Measurements from ENCODE around the gene SRL.

SRL gene

GRCh38 chr16:4207229-4207628, 34.7 kb downstream of the SRL start:
- TF ChIP-seq BHLHE40 (IDR thresholded peaks at IDR 0.05; ENCODE audit: borderline replicate concordance) (no peak), ZNF384 (IDR thresholded peaks at IDR 0.05) (no peak), FOXK2 (IDR thresholded peaks at IDR 0.05) (no peak), L3MBTL2 (conservative IDR thresholded peaks at IDR 0.05) (no peak), LEF1 (IDR thresholded peaks at IDR 0.05; ENCODE audit: borderline replicate concordance) (no peak), CTBP1 (IDR thresholded peaks at IDR 0.05; ENCODE audit: borderline replicate concordance) (no peak), FOXA1 (IDR thresholded peaks at IDR 0.05) (no peak), NFRKB (IDR thresholded peaks at IDR 0.05) (no peak), ARNT (IDR thresholded peaks at IDR 0.05) (no peak), ELF4 (IDR thresholded peaks at IDR 0.05) (no peak), SP1 (IDR thresholded peaks at IDR 0.05) (no peak), HDGF (IDR thresholded peaks at IDR 0.05; ENCODE audit: borderline replicate concordance) (no peak), TARDBP (IDR thresholded peaks at IDR 0.05) (no peak)
- TF ChIP-seq, protein P1, sequence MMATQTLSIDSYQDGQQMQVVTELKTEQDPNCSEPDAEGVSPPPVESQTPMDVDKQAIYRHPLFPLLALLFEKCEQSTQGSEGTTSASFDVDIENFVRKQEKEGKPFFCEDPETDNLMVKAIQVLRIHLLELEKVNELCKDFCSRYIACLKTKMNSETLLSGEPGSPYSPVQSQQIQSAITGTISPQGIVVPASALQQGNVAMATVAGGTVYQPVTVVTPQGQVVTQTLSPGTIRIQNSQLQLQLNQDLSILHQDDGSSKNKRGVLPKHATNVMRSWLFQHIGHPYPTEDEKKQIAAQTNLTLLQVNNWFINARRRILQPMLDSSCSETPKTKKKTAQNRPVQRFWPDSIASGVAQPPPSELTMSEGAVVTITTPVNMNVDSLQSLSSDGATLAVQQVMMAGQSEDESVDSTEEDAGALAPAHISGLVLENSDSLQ (IDR thresholded peaks at IDR 0.05): no peak
- ChIA-PET POLR2A (no interaction called here), CTCF (no interaction called here)
- DNase-seq (ENCODE audit: extremely low spot score): no peak

DNA sequence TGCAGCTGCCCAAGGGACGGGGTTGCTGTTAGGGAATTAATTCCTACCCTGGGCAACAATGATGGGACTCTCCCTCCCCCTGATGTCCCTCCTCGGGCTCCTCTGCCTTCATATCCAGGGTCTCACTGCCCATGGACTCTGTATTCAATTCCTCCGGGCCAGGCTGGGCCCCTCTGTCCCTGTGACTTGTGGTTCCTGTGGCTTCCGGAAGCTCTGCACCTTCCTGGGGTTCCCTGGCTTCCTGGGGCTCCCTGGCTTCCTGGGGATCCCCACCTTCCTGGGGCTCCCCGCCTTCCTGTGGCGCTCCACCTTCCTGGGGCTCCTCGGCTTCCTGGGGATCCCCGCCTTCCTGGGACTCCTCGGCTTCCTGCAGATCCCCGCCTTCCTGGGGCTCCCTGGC, 35.2 kb downstream of the SRL start:
- CTCF ChIA-PET: no interaction called here

DNA sequence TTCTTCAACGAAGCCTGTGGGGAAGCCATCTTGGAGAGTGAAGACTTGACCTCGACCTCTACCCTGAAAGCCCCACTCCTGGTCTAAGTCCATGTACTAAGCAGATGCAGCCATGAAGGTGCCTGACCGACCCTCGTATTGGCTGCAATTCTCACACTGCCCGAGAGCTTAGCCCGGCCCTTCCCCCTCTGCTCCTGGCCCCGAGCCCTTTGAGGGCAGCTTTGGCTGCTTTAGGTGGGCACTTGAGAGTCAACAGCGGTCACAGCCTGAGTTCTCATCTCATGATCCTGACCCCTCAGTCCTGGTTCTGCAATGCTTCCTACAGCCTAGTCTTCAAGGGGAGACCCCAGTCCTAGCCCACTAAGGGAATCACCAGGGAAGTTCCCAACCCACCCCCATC, 35.9 kb downstream of the SRL start:
- ChIA-PET POLR2A (interaction anchor here (0.5 to 0.7 kb wide), 2 partner anchors 22 to 110 kb away, joined by 3 read pairs; no protein-coding TSS in a partner anchor), CTCF (interaction anchor here (0.7 kb wide), 1 partner anchor 12 kb away, joined by 5 read pairs; no protein-coding TSS in a partner anchor)
- no peak for DNase-seq (ENCODE audit: extremely low spot score)
- no peak for TF ChIP-seq BHLHE40 (IDR thresholded peaks at IDR 0.05; ENCODE audit: borderline replicate concordance)
- TF ChIP-seq FOXA1 (IDR thresholded peaks at IDR 0.05): no peak
- no peak for TF ChIP-seq NFRKB (IDR thresholded peaks at IDR 0.05)

More for the DNA sequence above, 35.2 kb downstream of the SRL start:
- DNase-seq (ENCODE audit: extremely low spot score): no peak
- TF ChIP-seq L3MBTL2 (conservative IDR thresholded peaks at IDR 0.05) (no peak), FOXA1 (IDR thresholded peaks at IDR 0.05) (no peak), FOXM1 (IDR thresholded peaks at IDR 0.05; ENCODE audit: borderline replicate concordance) (no peak), SP1 (IDR thresholded peaks at IDR 0.05) (no peak), CTBP1 (IDR thresholded peaks at IDR 0.05; ENCODE audit: borderline replicate concordance) (no peak), TARDBP (IDR thresholded peaks at IDR 0.05) (no peak), ELF4 (IDR thresholded peaks at IDR 0.05) (no peak), BHLHE40 (IDR thresholded peaks at IDR 0.05; ENCODE audit: borderline replicate concordance) (no peak), NFRKB (IDR thresholded peaks at IDR 0.05) (no peak), ARNT (IDR thresholded peaks at IDR 0.05) (no peak), ZNF384 (IDR thresholded peaks at IDR 0.05) (no peak), FOXK2 (IDR thresholded peaks at IDR 0.05) (no peak), SUZ12 (IDR thresholded peaks at IDR 0.05) (no peak), HDGF (IDR thresholded peaks at IDR 0.05; ENCODE audit: borderline replicate concordance) (no peak), LEF1 (IDR thresholded peaks at IDR 0.05; ENCODE audit: borderline replicate concordance) (no peak)
- TF ChIP-seq, protein P1 (IDR thresholded peaks at IDR 0.05): no peak
- POLR2A ChIA-PET: interaction anchor here (0.5 kb wide), 1 partner anchor 23 kb away, joined by 3 read pairs; no protein-coding TSS in a partner anchor

DNA sequence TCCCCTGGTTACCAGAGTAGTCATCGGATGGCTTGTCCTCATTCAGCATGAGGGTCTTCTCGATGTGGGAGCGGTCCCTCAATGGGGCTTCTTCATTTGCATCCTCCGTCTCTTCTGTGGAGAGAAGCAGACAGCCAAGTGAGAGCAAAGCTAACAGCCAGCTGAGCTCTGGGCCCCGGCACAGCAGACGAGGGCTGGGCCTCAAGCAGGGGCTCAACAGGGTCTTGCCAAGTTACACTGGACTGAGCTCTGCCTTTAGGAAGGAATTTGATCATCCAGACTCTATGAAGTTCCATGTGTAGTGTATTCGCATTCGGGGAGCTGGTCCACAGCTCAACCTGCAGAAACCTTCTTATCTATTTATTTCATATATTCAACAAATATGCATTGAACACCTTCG, 37.4 kb downstream of the SRL start:
- DNase-seq (ENCODE audit: extremely low spot score): no peak
- ChIA-PET POLR2A (interaction anchor here (0.6 kb wide), 1 partner anchor 67 kb away, joined by 4 read pairs; no protein-coding TSS in a partner anchor), CTCF (no interaction called here)
- TF ChIP-seq SP1 (IDR thresholded peaks at IDR 0.05) (no peak), FOXM1 (IDR thresholded peaks at IDR 0.05; ENCODE audit: borderline replicate concordance) (no peak), ARNT (IDR thresholded peaks at IDR 0.05) (no peak), LEF1 (IDR thresholded peaks at IDR 0.05; ENCODE audit: borderline replicate concordance) (no peak), TARDBP (IDR thresholded peaks at IDR 0.05) (no peak), FOXK2 (IDR thresholded peaks at IDR 0.05) (no peak), CTBP1 (IDR thresholded peaks at IDR 0.05; ENCODE audit: borderline replicate concordance) (no peak), BHLHE40 (IDR thresholded peaks at IDR 0.05; ENCODE audit: borderline replicate concordance) (no peak), ELF4 (IDR thresholded peaks at IDR 0.05) (no peak), ZNF384 (IDR thresholded peaks at IDR 0.05) (no peak), HDGF (IDR thresholded peaks at IDR 0.05; ENCODE audit: borderline replicate concordance) (no peak)

DNA sequence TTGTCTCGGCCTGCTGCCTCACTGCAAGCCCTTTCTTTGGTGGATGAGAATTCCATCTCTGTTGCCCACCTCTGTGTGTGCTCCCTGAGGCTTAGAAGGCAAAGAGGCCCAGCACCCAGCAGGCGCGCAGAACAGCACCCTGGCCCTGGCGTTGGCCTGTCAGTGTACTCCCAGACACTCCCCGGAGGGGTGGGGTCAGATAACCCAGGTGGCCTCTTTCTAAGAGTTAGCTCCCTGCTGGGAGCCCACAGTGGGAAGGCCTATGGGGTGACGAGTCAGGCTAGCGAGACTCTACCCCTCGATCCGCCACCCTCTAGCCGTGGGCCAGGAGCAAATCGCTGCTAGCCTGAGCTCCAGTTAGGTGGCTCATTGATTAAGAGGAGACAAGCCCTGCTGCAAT, 38.1 kb downstream of the SRL start:
- TF ChIP-seq, protein P1 (IDR thresholded peaks at IDR 0.05): no peak
- TF ChIP-seq FOXK2 (IDR thresholded peaks at IDR 0.05) (no peak), ZNF384 (IDR thresholded peaks at IDR 0.05) (no peak), BHLHE40 (IDR thresholded peaks at IDR 0.05; ENCODE audit: borderline replicate concordance) (no peak), TARDBP (IDR thresholded peaks at IDR 0.05) (no peak), ELF4 (IDR thresholded peaks at IDR 0.05) (no peak), ARNT (IDR thresholded peaks at IDR 0.05) (no peak), NFRKB (IDR thresholded peaks at IDR 0.05) (no peak), SUZ12 (IDR thresholded peaks at IDR 0.05) (no peak), FOXA1 (IDR thresholded peaks at IDR 0.05) (no peak), FOXM1 (IDR thresholded peaks at IDR 0.05; ENCODE audit: borderline replicate concordance) (no peak), SP1 (IDR thresholded peaks at IDR 0.05) (no peak), CTBP1 (IDR thresholded peaks at IDR 0.05; ENCODE audit: borderline replicate concordance) (no peak)
- POLR2A ChIA-PET: interaction anchor here (1.4 kb wide), 1 partner anchor 50 kb away, joined by 8 read pairs; no protein-coding TSS in a partner anchor
- no peak for DNase-seq (ENCODE audit: extremely low spot score)
- CTCF ChIA-PET: interaction anchor here (1.2 kb wide), 1 partner anchor 50 kb away, joined by 4 read pairs; no protein-coding TSS in a partner anchor
